GM21367 (cell line): ENCODE results near the gene SPEF1.

Source experiments
- ATAC-seq: cut with Tn5 transposase; IDR thresholded peaks from one replicate; pipeline ENCODE4 v1.9.1; 2021; ENCODE audit not compliant: unreplicated experiment

The SPEF1 gene

DNA sequence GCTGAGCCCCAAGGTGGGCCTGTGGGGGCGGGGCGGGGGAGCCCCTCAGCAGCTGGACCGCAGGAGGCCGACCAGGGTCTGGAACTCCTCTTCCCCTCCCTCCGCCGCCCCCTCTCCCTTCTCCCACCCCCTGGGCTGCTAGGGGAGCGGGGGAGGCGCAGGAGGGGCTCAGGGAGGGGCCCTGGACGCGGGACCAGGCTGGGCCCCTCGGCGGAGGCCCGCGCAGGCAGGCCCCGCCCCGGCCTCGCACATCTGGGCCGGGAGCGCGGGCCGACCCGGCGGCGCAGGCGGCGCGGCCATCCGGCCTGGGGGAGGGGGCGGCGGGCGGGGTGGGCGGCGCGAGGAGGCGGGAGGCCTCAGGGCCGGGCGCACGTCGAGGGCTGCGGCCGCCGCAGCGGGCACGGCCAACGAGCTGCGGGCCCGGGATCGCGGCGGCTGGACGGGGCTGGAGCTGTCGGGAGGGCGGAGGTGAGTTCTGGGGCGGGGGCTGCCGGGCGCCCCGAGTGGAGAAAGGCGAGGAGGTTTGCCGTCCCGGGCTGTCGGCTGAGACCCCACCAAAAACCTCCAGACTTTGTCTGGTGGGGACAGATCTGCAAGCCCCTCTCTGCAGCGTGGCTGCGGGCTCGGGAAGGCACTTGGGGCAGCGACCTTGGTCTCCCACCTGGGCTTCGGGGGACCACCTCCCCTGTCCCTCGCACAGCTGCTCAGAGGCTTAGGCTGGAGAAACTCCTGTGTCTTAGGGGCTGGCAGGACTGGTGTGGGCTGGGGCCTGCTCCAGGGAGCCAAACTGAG is 48.7 kb downstream of the SPEF1 start, which contains the start of gene HSPA12B:
Gene HSPA12B, plus strand, starts transcription at position 359 of the 792 bp plus-strand sequence. CDS start 5,990 bp downstream, outside the sequence.
- no peak for ATAC-seq

DNA sequence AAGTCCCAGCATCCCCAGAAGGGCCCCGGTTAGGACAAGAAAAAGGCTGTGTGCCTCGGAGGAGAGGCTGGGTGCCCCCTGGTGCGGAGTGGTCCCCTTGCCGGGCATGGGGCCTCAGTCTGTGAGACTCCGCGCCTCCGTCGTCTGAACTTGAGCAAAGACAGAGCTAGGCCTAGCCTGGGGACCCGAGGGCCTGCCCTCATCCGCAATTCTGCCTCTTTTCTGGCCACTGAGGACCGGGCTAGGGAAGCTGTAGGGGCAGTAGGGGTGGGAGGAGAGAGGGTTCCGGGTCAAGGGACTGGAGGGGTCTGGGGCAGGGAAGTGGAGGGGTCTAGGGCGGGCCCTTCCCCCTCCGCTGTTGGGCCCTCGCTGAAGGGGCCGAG is 49.3 kb downstream of the SPEF1 start:
- ATAC-seq = no peak

DNA sequence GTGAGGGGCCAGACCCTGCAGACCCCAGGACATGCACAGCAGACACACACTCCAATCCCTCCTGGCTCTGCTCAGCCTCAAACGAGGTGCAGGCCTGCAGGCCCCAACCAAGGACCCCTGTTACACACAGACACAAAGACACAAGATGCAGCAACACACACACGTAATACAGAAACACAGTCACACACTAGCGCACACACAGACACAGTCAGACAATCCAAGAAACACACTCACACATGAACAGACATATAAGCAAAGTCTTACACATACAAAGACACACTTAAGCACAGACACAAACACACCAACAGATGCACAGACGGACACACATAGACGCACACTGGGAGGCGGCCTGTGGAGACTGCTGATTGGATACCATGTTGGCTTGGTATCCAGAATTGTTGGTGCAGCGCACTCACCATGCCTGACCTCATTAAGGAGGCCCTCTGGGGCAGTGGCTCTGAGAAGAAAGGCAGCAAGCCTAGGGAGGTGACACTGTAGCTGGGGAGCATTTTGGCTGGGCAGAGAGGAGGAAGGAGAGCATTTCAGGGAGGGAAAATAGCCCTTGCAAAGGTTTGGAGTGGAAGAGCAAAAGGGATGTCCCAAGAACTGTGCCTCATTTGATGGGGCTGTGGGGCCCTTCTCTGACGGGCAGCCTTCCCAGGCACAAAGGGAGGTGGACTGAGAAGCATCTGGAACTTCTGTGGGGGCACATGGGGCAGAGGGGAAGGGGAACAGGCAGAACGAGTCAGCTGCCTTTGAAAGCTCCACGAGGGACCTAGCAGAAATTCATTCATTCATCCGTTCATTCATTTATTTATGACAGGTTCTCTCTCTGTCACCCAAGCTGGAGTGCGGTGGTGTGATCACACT is 50.2 kb downstream of the SPEF1 start:
- no peak for ATAC-seq

DNA sequence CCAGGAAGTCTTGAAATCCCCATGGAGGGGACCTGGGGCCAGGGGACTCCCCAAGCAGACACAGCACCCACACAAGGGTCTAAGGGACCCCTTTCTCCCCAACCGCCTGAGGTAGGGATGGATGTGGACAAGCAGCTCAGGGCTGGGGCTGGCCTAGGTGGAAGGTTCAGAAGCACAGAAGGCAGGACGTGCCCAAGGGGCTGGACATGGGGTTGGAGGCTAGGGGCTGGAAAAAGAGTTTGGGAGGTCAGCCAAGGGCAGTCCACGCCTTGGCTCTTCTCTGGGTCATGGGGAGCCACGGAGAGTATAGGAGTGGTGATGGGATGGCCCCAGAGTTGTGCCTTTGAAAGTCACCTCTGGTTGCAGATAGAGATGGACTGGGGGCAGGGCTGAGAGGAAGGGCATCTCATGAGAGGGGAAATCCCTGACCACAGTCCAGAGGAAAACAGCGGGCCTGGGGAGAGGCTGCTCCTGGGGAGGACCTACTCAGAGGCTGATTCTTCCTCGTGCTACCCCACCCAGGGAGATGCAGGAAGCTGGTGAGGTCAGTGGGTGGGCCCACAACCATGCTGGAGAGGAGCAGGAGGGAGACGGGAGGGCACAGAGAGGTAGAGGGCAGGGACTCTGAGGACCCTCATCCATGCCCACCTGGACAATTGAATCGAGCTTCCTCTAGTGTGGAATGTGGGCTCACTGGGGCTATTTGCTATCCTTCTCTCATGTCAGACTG is 51.3 kb downstream of the SPEF1 start:
- ATAC-seq = no peak

DNA sequence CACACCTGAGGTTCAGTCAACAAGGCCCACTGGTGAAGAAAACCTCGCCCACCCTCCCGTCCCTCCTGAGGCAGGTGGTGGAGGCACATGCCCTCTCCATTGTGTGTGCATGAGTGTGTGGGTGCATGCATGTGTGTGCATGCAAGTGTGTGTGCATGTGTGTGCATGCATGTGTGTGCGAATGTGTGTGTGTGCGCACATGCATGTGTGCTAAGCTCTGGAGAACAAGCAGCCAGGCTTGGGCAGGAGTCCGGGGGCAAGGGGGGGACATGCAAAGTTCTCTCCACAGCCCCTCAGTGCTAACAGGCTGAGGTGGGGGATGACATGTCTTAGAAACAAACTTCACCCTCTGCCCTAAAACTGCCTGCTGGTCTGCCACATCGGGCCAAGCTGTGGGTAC is 51.9 kb downstream of the SPEF1 start:
- ATAC-seq = no peak

DNA sequence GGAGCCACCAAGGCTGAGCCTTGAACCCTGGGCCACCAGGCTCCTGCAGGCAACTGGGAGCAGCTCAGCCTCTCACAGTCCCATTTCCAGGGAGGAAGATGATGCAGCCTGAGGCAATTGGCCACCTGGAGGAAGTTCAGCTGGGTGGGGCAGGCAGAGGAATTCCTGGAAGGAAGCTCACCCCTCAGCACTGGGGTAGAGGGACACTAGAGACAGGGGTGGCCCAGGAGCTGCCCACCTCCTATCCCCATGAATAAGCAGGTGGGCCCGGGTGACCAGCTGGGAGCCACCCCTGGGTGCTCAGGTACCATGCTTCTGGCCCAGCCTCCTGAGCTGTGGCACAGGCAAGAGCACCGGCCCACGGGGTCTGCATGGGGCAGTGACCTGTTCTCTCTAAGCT is 52.4 kb downstream of the SPEF1 start:
- ATAC-seq = no peak

DNA sequence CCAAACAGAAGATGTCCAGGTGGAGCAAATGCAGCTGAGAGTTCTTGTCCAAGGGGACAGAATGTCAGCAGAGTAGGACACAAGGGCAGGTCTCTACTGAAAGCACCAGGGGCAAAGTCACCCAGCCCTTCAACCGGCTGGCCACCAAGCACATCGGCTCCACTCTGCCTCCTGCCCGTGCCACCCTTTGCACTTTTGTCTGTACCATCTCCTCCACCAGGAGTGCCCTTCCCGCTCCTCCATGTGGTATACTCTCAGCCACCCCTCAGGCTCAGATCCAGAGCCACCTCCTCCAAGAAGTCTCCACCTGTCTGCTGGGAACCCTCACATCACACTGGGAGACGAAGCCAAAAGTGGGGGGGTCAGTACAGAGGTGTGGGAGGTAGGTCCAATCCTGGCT is 52.9 kb downstream of the SPEF1 start:
- ATAC-seq = no peak
